GM11168 (cell line): ENCODE results near the gene PCSK5.
"Not testable (repeated sequence)": the region's sequence is repeated elsewhere in the genome, so short reads cannot be mapped to it uniquely, and the experiment has no call there.

Experiments
- in situ Hi-C: fragments of 300-500 bp; cut with MboI; formaldehyde crosslinking; loops from one replicate; pipeline ENCODE4 v1.12.0; 2022; ENCODE audit warnings: low sequenced_read_pairs; ENCODE audit not compliant: unreplicated experiment

PCSK5 gene

GRCh38 chr9:76289703-76290102, 399.2 kb downstream of the PCSK5 start:
- in situ Hi-C loops: no loop called here

GRCh38 chr9:76290555-76290954, 400.1 kb downstream of the PCSK5 start:
- in situ Hi-C loops: no loop called here

- in situ Hi-C loops: no loop called here
Observed at GRCh38 chr9:76292246-76292645, 401.8 kb downstream of the PCSK5 start.

GRCh38 chr9:76292658-76293057, 402.2 kb downstream of the PCSK5 start:
- in situ Hi-C loops: no loop called here

- in situ Hi-C loops: no loop called here
Observed at GRCh38 chr9:76294301-76294700, 403.8 kb downstream of the PCSK5 start.

GRCh38 chr9:76296561-76297310, 406.3 kb downstream of the PCSK5 start:
- in situ Hi-C loops: no loop called here

- in situ Hi-C loops: no loop called here
Observed at GRCh38 chr9:76297721-76298239, 407.3 kb downstream of the PCSK5 start.

GRCh38 chr9:76298521-76299144, 408.2 kb downstream of the PCSK5 start:
- in situ Hi-C loops: no loop called here

- in situ Hi-C loops: no loop called here
Observed at GRCh38 chr9:76302543-76302942, 412.1 kb downstream of the PCSK5 start.

GRCh38 chr9:76302947-76303550, 412.6 kb downstream of the PCSK5 start:
- in situ Hi-C loops: no loop called here

GRCh38 chr9:76307047-76307446, 416.6 kb downstream of the PCSK5 start:
- in situ Hi-C loops: not testable (repeated sequence)

- in situ Hi-C loops: no loop called here
Observed at GRCh38 chr9:76310577-76310976, 420.1 kb downstream of the PCSK5 start.

- in situ Hi-C loops: no loop called here
Observed at GRCh38 chr9:76310991-76311390, 420.5 kb downstream of the PCSK5 start.

GRCh38 chr9:76311537-76311936, 421.1 kb downstream of the PCSK5 start:
- in situ Hi-C loops: no loop called here

GRCh38 chr9:76313771-76314170, 423.3 kb downstream of the PCSK5 start:
- in situ Hi-C loops: no loop called here

GRCh38 chr9:76314321-76314720, 423.8 kb downstream of the PCSK5 start:
- in situ Hi-C loops: no loop called here

- in situ Hi-C loops: no loop called here
Observed at GRCh38 chr9:76316069-76316468, 425.6 kb downstream of the PCSK5 start.

- in situ Hi-C loops: not testable (repeated sequence)
Observed at GRCh38 chr9:76319466-76319865, 429.0 kb downstream of the PCSK5 start.

GRCh38 chr9:76321195-76321828, 430.8 kb downstream of the PCSK5 start:
- in situ Hi-C loops: no loop called here

- in situ Hi-C loops: no loop called here
Observed at GRCh38 chr9:76322810-76323209, 432.3 kb downstream of the PCSK5 start.

- in situ Hi-C loops: no loop called here
Observed at GRCh38 chr9:76323490-76323889, 433.0 kb downstream of the PCSK5 start.
